GM12878 (cell line): ENCODE measurements around the gene PHACTR3.

ENCODE experiments used
- CTCF ChIP-seq, 3 experiments: IDR thresholded peaks in 2 of 3; conservative IDR thresholded peaks in 1 of 3; 2 replicates each; pipeline ENCODE4 v1.5.1; 2011; ENCODE audit warnings: low read depth in 3 of 3, low read length in 3 of 3, mild to moderate bottlenecking in 3 of 3, control low read depth in 2 of 3, moderate library complexity in 2 of 3, inconsistent platforms in 1 of 3, mixed read lengths in 1 of 3; ENCODE audit not compliant: control insufficient read depth in 2 of 3, insufficient read depth in 1 of 3; ENCODE audit errors: extremely low read depth in 1 of 3
- JUNB ChIP-seq: IDR thresholded peaks from 2 replicates; pipeline ENCODE4 v1.6.1; 2016; ENCODE audit warnings: antibody characterized with exemption, mild to moderate bottlenecking

- TF ChIP-seq CTCF (IDR thresholded peaks at IDR 0.05 in 2 of 3, conservative IDR thresholded peaks at IDR 0.05 in 1 of 3; ENCODE audit: control insufficient read depth in 2 of 3, extremely low read depth in 1 of 3, insufficient read depth in 1 of 3, low read depth in 3 of 3, low read length in 3 of 3) (no peak), JUNB (no peak)
Measured at GRCh38 chr20:59814840-59815340, 210.6 kb downstream of the PHACTR3 start.
